ENCODE results near the gene PRDM8.
"Not testable (repeated sequence)": the region's sequence is repeated elsewhere in the genome, so short reads cannot be mapped to it uniquely, and the experiment has no call there.

The PRDM8 gene

GRCh38 chr4:80196922-80197573 is at the start of gene PRDM8:
Gene PRDM8 (plus strand): TSS chr4:80197503. CDS start chr4:80200081, 2,578 bp downstream.
- no peak for DNase-seq

- DNase-seq = no peak
Measured at GRCh38 chr4:80150387-80151180, 46.7 kb upstream of the PRDM8 start.

DNA sequence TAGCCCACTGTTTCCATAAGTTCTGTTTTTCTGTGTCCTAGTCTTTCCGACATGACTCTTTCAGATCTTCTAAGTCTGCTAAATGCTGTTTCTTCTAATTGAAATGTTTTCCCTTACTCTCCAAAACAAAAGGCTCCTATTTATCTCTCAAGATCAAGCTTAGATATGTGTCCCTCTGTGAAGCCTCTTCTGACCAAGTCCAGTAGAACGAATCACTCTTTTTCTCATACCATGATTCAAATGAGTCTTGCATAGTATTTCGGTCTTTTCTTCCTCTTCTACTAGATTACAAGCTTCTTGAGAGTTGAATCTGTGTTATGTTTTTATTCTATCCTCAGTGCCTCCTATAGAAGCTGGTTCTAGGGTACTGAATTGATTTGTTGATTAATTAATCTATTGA is 45.3 kb upstream of the PRDM8 start:
- no peak for DNase-seq

- DNase-seq = no peak
Measured at GRCh38 chr4:80153874-80154544, 43.3 kb upstream of the PRDM8 start.

DNA sequence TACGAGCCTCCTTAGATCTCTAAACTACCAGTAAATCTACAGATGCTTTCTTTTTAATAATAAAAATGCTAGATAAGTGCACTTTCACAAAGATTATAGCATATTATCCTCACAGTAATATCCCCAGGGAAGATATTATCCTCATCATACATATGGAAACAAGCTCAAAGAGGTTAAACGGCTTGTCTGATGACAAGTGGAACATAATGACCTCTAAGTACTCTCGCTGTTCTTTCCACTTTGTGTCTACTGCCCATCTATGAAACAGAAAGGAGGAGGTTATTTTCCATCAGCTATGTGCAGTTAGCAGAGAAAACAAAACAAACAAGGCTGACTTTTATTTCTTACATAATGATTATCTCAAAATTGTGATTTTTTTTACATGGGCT is 42.8 kb upstream of the PRDM8 start:
- no peak for DNase-seq

DNA sequence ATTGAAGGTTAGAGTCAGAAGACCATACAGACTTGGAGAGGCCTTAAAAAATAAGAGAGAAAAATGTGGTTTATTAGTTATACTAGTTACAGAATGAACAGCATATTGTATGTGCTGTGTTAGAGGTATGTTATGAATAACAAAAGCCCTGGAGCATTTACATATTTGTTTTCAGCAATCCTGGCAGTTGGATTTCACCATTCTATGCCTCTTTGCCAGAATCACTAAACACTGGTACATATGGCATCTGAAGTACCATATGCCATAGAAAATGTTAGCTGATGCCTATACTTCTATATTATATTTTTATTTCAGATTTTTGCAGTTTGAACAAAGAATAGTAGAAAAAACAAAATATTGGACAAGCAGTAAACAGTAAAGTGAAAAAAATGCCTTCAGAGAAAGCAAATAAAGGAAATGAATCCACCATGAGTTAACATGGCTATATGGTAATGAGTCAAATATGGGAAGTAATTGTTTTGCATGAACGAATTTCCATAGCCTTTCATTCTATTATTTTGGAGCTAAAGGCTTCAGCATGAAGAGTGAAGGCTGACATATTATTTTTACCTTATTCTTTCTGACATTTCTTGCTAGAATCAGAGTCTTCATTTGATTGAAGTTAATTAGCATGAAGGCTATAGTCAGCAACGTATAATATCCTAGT is 41.9 kb upstream of the PRDM8 start:
- DNase-seq = no peak

- DNase-seq = no peak
Measured at GRCh38 chr4:80156410-80156809, 40.9 kb upstream of the PRDM8 start.

- DNase-seq = no peak
Measured at GRCh38 chr4:80161413-80162058, 35.8 kb upstream of the PRDM8 start.

DNA sequence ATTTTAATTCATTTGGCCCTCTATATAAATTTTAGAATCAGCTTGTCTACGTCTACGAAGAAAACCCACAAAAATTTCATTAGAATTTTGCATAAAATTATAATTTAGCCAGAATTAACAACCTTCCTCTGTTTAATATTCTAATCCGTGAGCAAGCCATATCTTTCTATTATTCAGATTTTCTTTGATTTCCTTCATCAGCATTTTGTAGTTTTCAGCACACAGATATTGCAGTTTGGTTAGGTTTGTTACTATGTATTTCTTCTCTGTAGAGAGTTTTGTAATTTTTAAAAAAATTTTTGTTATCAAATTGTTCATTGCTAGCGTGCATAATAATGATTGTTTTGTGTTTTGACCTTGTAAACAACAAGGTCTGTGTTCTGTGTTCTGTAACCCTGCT is 34.9 kb upstream of the PRDM8 start:
- no peak for DNase-seq

DNA sequence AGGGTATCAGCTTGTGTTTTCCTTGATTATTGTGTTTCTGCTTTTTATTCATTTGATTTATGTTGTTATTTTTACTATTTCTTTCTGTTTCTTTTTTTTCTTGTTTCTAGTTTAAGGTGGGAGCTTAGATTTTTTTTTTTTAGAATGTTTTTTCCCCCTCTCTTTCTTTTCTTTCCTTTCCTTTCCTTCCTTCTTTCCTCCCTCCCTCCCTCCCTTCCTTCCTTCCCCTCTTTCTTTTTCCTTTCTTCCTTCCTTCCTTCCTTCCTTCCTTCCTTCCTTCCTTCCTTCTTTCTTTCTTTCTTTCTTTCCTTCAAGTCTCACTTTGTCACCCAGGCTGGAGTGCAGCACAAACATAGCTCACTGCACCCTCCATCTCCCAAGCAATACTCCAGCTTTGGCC is 31.4 kb upstream of the PRDM8 start:
- DNase-seq = no peak

DNA sequence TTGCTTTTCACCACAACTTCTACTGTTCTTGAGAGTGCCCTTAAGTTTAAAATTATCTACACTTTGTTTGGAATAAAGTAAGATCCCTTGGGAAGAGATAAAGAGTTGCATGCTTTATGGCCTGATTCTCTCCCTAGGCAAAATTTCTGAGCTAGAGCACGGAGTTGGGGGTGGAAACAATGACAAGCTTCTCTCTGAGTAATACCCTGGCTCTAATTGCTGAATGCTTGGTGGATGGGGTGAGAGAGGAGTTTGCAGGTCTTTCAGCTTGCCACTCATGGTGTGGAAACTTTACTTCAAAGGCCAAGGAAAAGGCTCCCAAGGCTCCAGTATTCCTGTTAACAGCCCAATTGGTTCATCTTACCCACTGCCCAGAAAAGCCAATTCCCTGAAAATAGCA is 26.1 kb upstream of the PRDM8 start:
- no peak for DNase-seq

GRCh38 chr4:80171656-80172055 is 25.6 kb upstream of the PRDM8 start:
- no peak for DNase-seq

DNA sequence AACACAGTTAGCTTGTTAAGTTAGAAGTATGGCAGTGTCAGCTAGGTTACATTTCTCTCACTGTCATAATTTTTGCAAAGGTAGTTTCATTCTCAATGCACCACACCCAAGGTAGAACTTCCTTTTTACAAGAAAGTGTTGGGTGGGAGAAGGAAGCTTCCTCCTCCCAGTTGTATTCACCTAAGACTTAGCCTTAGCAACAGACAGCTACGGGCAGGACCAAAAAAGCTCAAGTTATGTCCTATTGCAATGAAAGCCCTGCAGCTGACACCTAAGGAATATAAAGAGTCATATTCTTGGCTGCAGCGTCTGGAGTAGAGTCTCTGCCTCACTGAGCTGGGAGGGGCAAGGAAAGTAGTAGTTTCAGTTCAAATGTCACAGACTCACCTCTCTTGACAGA is 25.1 kb upstream of the PRDM8 start:
- DNase-seq = no peak

- no peak for DNase-seq
Measured at GRCh38 chr4:80173401-80173800, 23.9 kb upstream of the PRDM8 start.

DNA sequence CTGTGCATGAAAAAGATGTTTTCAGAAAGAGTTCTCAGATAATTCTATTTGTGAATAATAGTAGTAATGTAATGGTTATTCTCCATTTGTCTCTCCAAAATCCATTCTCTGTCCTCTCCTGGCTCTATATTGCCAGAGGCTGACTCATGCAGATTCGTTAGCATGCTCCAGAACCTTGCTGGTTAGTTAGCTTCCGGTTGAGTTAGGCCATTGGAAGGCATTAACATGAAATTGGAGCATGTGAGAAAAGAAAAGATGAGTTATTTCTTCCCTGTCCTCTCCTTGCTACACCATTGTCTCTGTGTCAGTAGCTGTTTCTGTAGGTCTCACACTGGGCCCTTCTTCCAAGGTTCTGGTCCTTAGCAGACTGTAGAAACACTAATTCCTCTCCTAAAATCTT is 23.5 kb upstream of the PRDM8 start:
- no peak for DNase-seq

GRCh38 chr4:80177793-80178192 is 19.5 kb upstream of the PRDM8 start:
- not testable (repeated sequence) for DNase-seq

GRCh38 chr4:80178964-80179363 is 18.3 kb upstream of the PRDM8 start:
- DNase-seq = no peak

DNA sequence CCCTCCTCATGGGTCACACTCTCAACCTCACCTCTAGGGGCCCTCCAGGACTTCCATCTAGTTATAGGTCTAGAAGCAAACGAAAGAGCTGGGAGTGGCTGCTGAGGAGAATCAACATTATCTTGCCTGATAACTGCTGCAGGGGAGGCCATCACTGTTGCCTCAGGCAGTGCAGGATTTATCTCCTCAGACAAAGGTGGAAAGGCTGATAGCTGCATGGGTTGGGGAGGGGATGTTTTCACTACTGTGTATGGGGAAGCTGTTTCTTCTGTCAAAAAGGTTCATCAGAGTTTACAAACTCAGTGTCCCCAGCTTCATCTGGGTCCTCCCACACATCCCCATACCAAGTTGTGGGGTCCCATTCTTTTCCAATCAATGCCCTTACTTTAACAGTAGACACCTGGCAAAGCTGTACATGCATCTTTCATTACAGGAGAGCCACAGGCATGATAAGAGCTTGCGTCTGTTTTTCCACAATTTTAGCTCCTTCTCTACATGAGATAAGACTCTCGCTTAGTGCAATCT is 17.6 kb upstream of the PRDM8 start:
- DNase-seq = no peak

DNA sequence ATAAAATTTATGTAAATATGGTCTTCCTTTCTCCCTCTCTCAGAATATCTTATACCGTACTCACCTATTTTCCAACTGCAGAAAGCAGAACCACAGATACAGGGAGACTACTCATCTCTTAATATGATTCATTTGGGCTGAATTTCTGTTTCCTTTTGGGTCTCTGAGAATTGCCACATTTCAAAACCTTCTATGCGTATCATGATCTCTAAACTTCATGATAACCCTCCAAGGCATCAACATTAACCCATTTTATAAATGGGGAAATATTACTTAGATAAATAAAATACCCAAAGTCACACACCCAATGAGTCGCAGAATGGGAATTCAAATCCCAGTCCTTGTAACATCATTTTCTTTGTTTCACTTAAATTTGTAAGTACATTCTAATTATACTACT is 16.6 kb upstream of the PRDM8 start:
- no peak for DNase-seq

DNA sequence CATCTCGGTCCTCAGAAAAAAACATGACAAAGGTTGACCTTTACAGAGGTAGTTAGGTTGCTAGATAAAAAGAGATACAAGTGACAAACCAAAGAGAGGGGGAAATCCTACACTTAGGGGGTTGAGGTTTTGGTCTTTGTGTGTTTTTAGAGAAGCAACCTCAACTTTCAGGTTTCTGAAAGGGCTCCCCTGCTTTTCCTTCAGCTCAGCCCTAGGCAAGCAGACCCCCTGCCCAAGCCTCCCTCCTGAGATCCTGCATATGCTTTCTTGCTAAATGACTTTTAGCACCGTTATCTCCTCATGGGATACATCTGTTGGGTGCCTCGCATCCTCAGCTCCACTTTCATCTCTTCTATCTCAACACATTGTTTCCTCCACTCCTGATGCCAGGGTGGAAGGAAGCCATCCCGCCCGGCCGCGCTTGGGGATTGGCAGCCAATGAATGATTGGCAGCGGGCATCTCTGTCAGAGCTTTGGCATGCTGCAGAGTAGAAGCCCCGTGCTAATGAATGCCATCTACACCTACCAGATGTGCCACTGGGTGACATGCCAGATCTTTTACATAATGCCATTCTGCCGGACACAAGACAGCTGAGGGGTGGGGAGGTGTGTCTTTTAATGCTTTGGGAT is 15.0 kb upstream of the PRDM8 start:
- no peak for DNase-seq

DNA sequence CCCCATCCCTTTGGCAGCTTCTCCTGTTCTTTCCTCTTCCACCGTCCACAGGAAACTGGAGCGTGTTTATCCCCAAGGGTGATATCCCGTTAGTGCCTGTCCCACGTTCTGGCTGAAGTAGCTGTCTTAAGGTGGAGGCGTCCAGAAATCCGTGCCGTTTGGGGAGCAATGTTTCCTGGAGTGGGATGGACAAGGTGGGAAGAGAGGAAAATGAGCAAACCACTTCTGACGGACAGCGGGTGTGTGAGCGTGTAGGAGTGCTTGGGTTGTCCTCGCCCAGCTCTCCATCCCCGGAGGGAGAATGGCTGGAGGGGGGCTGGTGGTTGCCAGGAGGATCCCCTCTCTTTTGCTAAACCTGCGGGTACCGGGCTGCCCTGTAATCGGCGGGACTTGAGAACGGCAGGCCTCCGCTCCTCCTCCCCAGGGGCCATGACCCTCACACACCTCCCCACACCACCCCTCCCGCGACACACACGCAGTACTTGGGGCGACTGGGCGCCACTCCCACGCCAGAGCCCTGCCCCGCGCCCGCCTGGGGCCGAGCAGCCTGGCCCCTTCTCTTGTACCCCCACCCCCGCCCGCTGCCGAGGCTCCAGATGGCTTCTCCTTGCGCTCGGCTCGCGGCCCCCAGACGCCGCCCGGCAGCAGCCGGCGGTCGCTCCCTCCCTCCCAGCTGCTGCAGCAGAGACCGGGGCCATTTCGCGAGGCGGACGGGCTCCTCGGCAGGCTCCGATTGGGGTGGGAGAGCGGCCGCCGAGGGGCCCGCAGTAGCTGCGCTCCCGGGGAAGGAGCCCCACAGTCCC is 13.9 kb upstream of the PRDM8 start:
- DNase-seq = no peak

All from SIG-M5 (cell line).